Measurements from ENCODE around the gene SERPINH1. TPM values are rescaled to one million over a fixed set of nuclear protein-coding genes. Genes with fewer than 3 reads are reported as not detected.

Gene SERPINH1
- total RNA-seq, 1 experiment from 2014 or later: 89.8 TPM

- Histone ChIP-seq H3K36me3 (ENCODE audit: control insufficient read depth, insufficient read depth, low read length) (no peaks in the 10 kb centered on the region), H3K27ac (ENCODE audit: low read length) (no peak overlapping the region), H3K27me3 (ENCODE audit: control insufficient read depth, insufficient read depth, low read length) (no peaks in the 10 kb centered on the region), H3K4me1 (ENCODE audit: control insufficient read depth, insufficient read depth, low read length) (peaks cover 8% of the 10 kb centered on the region; the same call in 1 of the 2 replicates), H3K4me3 (ENCODE audit: low read depth in 2 of 2, low read length in 2 of 2) (no peak overlapping the region), H3K9me3 (ENCODE audit: control insufficient read depth, insufficient read depth, low read depth, low read length) (no peaks in the 10 kb centered on the region)
- no TSS peak for BruUV-seq (replicated peaks)
- DNase-seq (ENCODE audit: low read depth, low spot score) (no peak), ATAC-seq (no peak)
- intact Hi-C loops (cut with micrococcal nuclease; ENCODE audit: unreplicated experiment) (no loop called here), in situ Hi-C loops (cut with HindIII; ENCODE audit: low pct_unique_long_range_greater_than_20kb, low sequenced_read_pairs) (no loop called here)
- ChIA-PET CTCF (no interaction called here), POLR2A (no interaction called here)
- TF ChIP-seq POLR2AphosphoS5 (IDR thresholded peaks at IDR 0.05; ENCODE audit: low read depth, low read length) (no peak), SIN3A (IDR thresholded peaks at IDR 0.05; ENCODE audit: borderline replicate concordance, insufficient read depth, low read depth, low read length) (no peak), TCF7L2 (IDR thresholded peaks at IDR 0.05; ENCODE audit: low read depth, low read length) (no peak)
- TF ChIP-seq, protein P1, sequence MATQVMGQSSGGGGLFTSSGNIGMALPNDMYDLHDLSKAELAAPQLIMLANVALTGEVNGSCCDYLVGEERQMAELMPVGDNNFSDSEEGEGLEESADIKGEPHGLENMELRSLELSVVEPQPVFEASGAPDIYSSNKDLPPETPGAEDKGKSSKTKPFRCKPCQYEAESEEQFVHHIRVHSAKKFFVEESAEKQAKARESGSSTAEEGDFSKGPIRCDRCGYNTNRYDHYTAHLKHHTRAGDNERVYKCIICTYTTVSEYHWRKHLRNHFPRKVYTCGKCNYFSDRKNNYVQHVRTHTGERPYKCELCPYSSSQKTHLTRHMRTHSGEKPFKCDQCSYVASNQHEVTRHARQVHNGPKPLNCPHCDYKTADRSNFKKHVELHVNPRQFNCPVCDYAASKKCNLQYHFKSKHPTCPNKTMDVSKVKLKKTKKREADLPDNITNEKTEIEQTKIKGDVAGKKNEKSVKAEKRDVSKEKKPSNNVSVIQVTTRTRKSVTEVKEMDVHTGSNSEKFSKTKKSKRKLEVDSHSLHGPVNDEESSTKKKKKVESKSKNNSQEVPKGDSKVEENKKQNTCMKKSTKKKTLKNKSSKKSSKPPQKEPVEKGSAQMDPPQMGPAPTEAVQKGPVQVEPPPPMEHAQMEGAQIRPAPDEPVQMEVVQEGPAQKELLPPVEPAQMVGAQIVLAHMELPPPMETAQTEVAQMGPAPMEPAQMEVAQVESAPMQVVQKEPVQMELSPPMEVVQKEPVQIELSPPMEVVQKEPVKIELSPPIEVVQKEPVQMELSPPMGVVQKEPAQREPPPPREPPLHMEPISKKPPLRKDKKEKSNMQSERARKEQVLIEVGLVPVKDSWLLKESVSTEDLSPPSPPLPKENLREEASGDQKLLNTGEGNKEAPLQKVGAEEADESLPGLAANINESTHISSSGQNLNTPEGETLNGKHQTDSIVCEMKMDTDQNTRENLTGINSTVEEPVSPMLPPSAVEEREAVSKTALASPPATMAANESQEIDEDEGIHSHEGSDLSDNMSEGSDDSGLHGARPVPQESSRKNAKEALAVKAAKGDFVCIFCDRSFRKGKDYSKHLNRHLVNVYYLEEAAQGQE (IDR thresholded peaks at IDR 0.05; ENCODE audit: insufficient read depth in 1 of 2, low read depth in 2 of 2, low read length in 1 of 2): no peak
- TF ChIP-seq, protein P2, sequence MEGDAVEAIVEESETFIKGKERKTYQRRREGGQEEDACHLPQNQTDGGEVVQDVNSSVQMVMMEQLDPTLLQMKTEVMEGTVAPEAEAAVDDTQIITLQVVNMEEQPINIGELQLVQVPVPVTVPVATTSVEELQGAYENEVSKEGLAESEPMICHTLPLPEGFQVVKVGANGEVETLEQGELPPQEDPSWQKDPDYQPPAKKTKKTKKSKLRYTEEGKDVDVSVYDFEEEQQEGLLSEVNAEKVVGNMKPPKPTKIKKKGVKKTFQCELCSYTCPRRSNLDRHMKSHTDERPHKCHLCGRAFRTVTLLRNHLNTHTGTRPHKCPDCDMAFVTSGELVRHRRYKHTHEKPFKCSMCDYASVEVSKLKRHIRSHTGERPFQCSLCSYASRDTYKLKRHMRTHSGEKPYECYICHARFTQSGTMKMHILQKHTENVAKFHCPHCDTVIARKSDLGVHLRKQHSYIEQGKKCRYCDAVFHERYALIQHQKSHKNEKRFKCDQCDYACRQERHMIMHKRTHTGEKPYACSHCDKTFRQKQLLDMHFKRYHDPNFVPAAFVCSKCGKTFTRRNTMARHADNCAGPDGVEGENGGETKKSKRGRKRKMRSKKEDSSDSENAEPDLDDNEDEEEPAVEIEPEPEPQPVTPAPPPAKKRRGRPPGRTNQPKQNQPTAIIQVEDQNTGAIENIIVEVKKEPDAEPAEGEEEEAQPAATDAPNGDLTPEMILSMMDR (IDR thresholded peaks at IDR 0.05): no peak
Measured at GRCh38 chr11:75514596-75514995, 47.5 kb upstream of the SERPINH1 start.

GRCh38 chr11:75516140-75516539, 45.9 kb upstream of the SERPINH1 start:
- POLR2A ChIA-PET: no interaction called here
- no TSS peak for BruUV-seq (replicated peaks)
- DNase-seq (ENCODE audit: low read depth, low spot score): no peak
- H3K4me1 ChIP-seq (ENCODE audit: control insufficient read depth, insufficient read depth, low read length): peaks cover 8% of the 10 kb centered on the region; the same call in 1 of the 2 replicates
- in situ Hi-C loops (cut with HindIII; ENCODE audit: low pct_unique_long_range_greater_than_20kb, low sequenced_read_pairs): no loop called here
- intact Hi-C loops (cut with micrococcal nuclease; ENCODE audit: unreplicated experiment): no loop called here
- ATAC-seq: no peak
- H3K27me3 ChIP-seq (ENCODE audit: control insufficient read depth, insufficient read depth, low read length): no peaks in the 10 kb centered on the region
- TF ChIP-seq SIN3A (IDR thresholded peaks at IDR 0.05; ENCODE audit: borderline replicate concordance, insufficient read depth, low read depth, low read length): no peak
- TF ChIP-seq TCF7L2 (IDR thresholded peaks at IDR 0.05; ENCODE audit: low read depth, low read length): no peak
- no peak for TF ChIP-seq POLR2AphosphoS5 (IDR thresholded peaks at IDR 0.05; ENCODE audit: low read depth, low read length)
- TF ChIP-seq, protein P2 (IDR thresholded peaks at IDR 0.05): no peak
- TF ChIP-seq, protein P1 (IDR thresholded peaks at IDR 0.05; ENCODE audit: insufficient read depth in 1 of 2, low read depth in 2 of 2, low read length in 1 of 2): no peak
- H3K4me3 ChIP-seq (ENCODE audit: low read depth in 2 of 2, low read length in 2 of 2): no peak overlapping the region
- no peak overlapping the region for H3K27ac ChIP-seq (ENCODE audit: low read length)
- CTCF ChIA-PET: no interaction called here
- H3K36me3 ChIP-seq (ENCODE audit: control insufficient read depth, insufficient read depth, low read length): no peaks in the 10 kb centered on the region
- no peaks in the 10 kb centered on the region for H3K9me3 ChIP-seq (ENCODE audit: control insufficient read depth, insufficient read depth, low read depth, low read length)
